Activated CD8-positive, alpha-beta memory T cell treated with anti-CD3 and anti-CD28 coated beads, Interleukin-2, amount 50 U/mL, for 24 hours (primary cell): ENCODE measurements around the gene YAF2.

ENCODE experiments used
- DNase-seq: peaks from one replicate; pipeline ENCODE4 v3.0.0-alpha.2; 2020; ENCODE audit errors: extremely low read depth

Gene YAF2

GRCh38 chr12:42238240-42239140 is at the start of gene YAF2:
TSS of gene YAF2 (minus strand) at chr12:42238248. CDS start at chr12:42238180, 68 bp downstream.
- DNase-seq = peak; percentile 60

DNA sequence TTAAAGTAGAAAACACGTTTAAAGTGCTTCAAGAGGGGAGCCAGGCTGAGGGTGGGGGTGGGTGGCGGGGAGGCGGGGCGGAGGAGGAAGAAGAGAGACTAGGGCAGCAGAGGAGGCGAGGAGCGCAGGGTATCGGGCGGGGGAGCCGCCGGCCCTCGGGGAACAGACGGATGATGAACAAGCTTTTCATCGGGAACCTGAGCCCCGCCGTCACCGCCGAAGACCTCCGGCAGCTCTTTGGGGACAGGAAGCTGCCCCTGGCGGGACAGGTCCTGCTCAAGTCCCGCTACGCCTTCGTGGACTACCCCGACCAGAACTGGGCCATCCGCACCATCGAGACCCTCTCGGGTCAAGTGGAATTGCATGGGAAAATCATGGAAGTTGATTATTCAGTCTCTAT is 48.7 kb upstream of the YAF2 start:
- no peak for DNase-seq

DNA sequence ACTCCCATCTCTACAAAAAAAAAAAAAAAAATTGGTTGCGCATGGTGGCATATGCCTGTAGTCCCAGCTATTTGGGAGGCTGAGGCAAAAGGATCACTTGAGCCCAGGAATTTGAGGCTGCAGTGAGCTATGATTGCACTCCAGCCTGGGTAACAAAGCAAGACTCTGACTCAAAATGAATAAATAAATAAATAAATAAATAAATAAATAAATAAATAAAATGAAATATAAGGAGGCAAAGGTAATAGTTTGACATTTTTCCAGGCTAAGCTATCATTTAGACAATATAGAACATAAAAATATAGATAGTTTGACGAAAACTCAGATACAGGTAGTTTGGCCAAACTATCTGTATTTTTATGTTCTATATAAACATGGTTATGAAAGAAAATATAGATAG is 47.4 kb upstream of the YAF2 start:
- no peak for DNase-seq

- no peak for DNase-seq
These were observed 46.8 kb upstream of the YAF2 start for GRCh38 chr12:42284876-42285275.

GRCh38 chr12:42284157-42284556 is 46.1 kb upstream of the YAF2 start:
- DNase-seq = no peak

DNA sequence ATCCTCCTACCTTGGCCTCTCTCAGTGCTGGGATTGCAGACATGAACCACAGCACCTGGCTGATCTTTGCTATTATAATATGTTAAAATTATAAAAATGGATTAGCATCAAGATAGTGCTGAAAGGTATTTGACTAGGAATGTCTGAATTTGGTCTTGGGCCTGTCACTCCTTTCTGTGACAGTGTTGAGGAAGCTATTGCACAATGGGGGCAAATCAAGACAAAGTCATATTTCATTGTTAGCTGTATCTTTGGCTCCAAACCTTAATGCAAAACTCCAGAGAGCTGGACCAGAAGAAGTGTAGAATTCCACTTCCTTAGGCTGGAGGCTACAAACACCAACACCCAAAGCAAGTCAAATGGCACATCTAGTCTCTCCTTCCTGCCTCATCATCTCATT is 45.7 kb upstream of the YAF2 start:
- no peak for DNase-seq

- no peak for DNase-seq
These were observed 44.2 kb upstream of the YAF2 start for GRCh38 chr12:42282294-42282693.

GRCh38 chr12:42281844-42282243 is 43.8 kb upstream of the YAF2 start:
- DNase-seq = no peak

DNA sequence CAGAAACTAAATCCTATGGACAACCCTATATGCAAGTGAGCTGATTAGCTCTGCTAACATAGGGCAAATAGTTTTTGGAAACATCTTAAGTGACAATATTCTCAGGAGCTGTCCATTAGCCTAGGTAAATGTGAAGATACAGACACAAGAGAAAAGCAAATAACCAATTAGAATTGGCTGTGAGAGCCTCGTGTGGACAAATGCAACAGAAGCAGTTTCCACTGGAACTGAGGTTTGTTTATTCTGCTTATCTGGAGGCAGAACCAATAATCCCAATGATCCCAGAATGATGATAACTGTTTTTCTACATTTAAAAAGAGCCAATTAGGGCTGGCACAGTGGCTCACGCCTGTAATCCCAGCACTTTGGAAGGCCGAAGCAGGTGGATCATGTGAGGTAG is 43.2 kb upstream of the YAF2 start:
- DNase-seq = no peak

DNA sequence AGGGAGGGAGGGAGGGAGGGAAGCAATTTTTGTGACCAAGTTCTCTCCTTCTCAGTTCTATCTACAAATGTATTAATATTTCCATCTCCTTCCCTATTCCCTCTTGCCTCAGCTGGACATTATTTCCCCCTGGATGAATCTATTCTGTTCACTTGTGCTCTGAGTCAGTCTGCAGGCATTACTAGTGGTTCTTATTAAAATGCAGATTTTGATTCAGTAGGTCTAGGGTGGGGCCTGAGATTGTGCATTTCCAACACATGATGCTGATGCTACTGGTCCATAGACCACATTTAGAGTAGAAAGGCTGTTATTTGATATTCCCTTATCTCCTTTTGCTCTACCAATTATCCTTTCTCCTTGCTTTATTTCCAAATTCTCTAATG is 40.1 kb upstream of the YAF2 start:
- no peak for DNase-seq

- DNase-seq = no peak
These were observed 39.5 kb upstream of the YAF2 start for GRCh38 chr12:42277396-42278127.

- DNase-seq = no peak
These were observed 37.5 kb upstream of the YAF2 start for GRCh38 chr12:42275499-42275898.

DNA sequence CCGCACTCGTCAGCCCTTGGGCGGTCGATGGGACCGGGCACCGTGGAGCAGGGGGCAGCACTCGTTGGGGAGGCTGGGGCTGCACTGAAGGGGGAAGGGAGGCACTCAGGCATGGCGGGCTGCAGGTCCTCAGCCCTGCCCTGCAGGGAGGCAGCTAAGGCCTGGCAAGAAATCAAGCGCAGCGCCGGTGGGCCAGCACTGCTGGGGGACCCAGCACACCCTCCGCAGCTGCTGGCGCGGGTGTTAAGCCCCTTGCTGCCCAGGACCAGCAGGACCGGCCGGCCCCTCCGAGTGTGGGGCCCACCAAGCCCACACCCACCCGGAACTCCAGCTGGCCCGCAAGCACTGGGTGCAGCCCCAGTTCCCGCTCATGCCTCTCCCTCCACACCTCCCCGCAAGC is 35.7 kb upstream of the YAF2 start:
- DNase-seq = no peak

GRCh38 chr12:42270596-42270995 is 32.5 kb upstream of the YAF2 start:
- DNase-seq = no peak

DNA sequence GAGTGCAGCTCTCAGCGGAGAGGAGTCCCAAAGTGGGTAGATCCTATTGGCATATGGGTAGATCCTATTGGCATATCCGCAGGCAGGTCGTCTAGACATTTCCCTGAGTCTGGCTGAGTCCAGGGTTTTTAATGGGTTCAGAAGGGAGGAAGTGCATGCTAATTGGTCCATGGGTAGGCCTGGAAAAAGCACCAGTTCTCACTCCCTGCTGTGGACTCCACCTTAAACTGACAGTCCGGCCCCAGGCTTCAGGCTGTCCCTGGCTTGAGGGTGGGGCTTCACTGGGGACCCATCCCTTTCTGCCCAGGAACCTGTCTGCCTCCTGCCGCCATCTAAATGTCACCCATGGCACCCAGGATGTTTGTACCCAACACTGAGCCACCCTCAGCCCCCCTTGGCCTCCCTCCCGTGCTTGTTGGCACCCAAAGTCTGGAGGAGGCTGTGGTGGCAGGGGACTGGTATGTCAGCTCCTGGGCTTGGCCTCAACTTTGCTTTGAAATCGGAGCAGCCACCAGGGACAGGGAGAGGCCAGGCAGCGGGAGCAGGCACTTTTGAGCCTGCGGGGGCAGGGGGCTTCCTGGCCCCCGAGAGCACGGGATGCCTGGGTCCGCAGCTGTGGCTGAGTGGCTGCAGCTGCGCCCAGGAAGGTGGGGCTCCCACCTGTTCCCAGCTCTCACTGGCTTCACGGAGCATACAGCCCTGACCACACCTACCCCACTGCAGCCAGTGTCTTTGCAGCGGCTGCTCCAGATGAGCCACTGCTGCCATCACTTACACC is 29.6 kb upstream of the YAF2 start:
- DNase-seq = no peak

DNA sequence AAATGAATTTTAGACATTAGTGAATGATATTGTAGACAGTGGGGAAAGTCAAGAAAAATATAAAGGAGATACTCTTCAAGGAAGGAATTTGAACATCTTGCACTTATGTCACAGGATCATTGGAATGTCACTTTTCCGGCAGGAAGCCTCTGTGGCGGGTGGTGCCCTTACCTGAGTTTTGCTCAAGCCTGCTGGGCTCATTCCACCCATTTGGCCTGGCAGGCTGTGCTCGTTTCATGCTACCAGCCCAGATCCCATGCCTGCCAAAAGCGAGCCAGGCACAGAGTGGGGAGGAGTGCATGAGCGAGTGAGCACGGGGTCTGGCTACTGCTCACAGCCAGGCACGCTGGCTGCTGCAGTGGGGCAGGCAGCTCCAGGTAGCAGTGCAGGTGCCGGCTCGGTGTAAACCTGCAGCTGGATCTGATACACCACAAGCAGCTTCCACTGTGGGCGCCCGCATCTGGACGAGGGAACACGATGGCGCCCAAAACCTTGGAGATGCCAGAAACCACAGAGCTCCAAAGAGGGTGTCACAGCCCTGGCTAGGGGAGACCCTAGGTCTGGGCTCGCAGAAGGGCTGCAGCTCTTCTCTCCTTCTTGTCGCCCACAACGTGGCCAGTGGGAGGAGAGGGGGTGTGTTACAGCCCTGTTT is 28.7 kb upstream of the YAF2 start:
- DNase-seq = no peak

DNA sequence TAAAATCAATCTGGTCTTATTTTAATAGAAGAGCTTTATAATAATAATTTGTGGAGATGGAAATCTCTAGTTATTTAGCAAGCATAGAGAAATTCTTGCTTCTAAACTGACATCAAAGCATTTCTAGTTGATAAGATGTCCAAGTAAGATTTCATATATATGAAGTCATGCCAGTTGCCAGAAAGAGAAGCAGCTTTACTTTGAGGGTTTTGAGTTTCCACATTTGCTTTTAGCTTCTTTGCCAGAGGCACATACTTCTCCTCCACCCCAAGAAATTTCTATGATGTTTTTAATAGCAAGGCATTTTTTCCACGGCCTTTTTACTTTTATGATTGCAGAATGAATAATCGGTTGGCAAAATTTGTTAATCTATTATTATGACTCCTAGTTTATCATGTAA is 24.2 kb upstream of the YAF2 start:
- no peak for DNase-seq

- no peak for DNase-seq
These were observed 23.7 kb upstream of the YAF2 start for GRCh38 chr12:42261708-42262107.

DNA sequence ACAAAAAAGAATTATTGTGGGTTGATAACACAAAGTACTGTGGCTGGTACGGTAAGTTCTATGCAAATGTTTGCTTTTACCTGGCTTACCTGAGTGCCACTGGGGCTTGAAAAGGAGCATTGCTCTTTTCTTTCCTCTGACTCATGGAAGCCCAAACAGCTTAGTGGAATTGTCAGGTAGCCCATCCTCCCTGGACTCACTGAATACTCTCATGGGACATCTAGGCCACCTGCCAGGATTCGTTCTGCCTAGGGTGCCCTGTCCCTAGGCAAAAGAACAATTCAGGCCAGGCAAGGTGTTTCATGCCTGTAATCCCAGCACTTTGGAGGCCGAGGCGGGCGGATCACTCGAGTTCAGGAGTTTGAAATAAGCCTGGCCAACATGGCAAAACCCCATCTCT is 22.5 kb upstream of the YAF2 start:
- DNase-seq = no peak

GRCh38 chr12:42259699-42260098 is 21.7 kb upstream of the YAF2 start:
- no peak for DNase-seq

DNA sequence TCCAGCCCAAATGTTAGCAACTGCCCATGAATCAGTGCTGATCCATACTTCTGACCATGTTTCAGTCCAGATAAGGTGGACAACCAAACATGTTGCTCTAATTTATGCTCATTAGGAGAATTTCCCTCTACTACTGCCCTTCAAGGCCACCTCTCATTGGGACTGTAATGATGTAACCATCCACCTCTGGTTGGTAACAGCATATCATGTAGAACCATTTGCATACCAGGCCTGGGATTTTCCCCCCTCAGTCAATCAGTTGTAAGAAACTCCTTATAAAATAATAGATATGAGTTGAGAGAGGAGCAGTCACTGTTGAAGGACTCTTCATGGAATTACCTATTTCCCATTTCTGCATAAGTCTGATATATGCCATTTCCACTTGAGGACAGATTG is 17.8 kb upstream of the YAF2 start:
- DNase-seq = no peak
